Ureter (tissue), 1 donor: ENCODE data around the gene SMYD3. TPM values are rescaled to one million over a fixed set of nuclear protein-coding genes. Genes with fewer than 3 reads are reported as not detected.

Experiments
- DNase-seq: peaks from one replicate; pipeline ENCODE4 v3.0.0-alpha.2; 2020; ENCODE audit warnings: low spot score
- total RNA-seq: library from RNA; stranded (reverse); gene quantifications from one replicate; pipeline ENCODE4 v1.2.4, GENCODE V29; 2023
- donor health status: DM: yes; HTN: yes; CAD: no.

Gene SMYD3
- total RNA-seq, 1 donor from 2014 or later: 29.3 TPM

DNA sequence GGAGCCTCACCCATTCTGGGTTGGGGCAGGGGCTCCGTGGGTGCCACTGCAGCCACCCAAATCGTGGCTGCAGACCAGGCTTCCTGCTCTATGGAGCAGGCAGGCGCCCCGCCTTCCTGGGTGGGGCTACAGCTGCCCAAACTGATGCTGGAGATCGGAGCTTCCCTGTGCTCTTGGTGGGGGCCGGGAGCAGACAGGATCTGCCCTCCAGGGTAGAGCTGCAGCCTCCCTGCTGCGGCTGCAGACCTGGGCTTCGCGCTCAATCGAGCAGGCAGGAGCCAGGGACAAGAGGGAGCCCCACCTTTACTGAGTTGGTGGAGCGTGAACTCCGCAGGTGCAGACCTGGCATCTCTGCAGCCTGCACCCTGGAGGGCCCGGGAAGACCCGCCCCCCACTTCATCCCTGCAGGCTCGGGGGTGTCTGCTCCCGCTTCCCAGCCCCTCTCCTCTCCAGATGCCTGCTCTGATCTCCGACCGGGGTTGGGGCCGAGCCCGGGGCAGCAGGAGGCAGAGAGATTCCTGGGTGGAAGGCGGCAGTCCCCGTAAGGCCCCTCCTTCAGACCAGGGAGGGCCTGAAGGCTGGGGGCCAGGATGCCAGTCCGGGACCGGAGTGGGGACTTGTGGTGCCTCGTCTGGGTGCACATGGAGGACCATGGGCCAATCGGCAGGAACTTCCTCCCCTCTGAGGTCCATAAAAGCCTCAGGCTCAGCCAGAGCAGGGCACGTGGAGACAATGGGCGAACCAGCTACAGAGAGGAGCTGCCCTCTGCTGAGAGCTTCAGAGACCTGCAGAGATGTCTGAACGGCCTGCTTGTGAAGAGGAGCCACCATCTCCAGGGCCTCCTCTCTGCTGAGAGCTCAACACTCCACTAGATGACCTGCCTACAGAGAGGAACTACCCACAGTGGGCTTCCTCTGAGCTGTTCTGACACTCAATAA lies 359.3 kb downstream of the SMYD3 start:
- no peak for DNase-seq

DNA sequence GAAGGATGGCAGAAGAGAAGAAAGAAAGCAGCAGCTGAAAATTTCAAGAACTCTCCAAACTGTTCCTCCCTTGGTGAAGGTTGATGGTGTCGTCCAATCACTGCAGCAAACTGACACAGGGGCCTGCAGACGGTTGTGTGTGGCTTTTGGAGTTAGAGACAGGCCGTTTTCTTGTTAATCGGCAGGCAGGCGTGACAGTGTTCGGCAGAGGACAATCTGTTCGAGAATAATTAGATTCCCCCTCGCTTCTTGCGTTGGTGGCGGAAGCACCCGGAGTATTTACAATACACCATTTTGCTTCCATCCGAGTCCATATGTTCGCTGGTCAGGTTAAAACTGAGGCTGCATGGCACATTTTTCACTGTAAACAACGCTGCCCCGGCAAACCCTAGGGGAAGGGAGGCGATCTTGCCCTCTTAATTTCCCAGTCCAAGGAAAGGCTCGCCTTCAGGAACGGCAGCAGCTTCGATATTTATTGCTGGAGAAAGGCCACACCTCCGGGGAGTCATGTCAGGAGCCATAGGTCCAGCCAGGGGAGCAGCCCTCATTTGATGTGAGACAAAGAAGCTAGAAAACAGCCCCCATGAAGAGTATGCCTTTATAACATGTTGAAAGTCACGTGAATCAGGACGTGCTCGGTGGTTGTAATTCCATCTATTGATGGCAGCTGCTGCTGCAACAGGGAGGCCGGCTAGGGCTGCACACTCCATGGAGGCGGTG lies 360.1 kb downstream of the SMYD3 start:
- no peak for DNase-seq

DNA sequence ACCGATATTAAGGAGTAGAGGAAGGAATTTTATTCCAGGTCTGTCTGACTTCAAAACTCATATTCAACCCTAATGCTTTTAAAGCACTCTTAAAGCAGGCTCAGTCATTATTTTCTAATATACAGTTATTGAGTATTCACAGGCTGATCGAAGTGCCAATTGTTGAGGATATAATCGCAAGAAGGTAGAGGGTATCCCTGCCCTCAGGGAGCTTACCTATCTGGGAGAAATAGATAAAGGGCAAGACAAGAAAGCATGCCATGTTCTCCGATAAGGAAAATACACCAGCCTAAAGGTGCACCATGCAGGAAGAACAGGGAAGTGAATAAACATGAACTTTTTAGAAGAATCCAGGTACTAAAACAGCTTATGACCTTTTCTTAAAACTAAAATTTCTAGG lies 361.2 kb downstream of the SMYD3 start:
- DNase-seq: no peak

DNA sequence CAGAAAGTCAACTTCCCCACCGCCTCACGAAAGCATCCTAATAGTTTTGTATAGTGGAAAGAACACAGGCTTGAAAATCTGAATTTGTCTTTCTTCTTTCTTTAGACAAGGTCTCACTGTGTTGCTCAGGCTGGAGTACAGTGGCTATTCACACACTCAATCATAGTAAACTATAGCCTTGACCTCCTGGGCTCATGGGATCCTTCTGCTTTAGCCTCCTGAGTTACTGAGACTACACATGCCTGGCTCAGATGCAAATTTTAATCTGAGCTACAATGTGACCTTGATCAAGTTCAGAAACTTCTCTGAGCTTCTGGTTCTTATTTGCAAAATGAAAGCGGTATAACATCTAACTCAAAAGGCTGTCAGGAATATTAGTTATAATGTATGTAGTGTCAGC lies 362.1 kb downstream of the SMYD3 start:
- DNase-seq: no peak

DNA sequence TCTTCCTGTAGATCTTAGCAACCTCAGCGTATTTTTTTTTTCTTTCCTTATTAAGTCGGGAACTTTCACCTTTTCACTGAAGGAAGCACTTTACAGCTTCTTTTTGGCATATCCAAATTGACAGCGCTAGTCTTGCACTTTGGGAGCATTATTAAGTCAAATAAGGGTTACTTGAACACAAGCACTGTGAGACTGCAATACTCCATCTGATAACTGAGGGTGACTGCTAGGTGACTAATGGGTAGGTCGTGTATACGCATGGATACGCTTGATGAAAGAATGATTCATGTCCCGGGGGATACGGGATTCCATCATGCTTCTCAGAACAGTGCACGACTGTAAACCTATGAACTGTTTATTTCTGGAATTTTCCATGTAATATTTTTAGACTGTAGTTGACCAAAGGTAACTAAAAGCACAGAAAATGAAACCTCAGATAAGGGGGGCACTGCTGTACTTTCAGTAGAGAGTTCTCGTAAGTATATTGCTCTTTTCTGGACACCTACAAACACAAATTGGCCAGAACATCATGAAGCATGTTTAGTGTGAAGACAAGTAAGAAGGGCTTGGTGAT lies 364.7 kb downstream of the SMYD3 start:
- DNase-seq: no peak

DNA sequence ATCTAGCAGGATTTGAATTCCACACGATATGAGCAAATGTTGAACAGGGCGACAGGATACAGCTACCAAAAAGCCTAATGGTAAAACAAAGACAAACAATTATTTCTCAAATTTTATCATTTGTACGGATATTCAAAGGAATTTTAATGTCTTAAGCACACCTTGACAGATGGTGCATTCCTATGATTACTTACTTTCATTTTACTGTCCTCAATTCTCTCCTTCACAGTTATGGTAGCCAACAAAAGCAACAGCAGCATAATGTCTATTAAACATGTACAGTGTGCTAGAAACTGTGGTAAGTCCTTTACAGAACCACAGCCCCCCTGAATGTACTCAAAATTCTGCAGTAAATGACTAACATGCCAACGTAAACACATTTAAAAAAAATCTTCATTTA lies 365.8 kb downstream of the SMYD3 start:
- DNase-seq: no peak

DNA sequence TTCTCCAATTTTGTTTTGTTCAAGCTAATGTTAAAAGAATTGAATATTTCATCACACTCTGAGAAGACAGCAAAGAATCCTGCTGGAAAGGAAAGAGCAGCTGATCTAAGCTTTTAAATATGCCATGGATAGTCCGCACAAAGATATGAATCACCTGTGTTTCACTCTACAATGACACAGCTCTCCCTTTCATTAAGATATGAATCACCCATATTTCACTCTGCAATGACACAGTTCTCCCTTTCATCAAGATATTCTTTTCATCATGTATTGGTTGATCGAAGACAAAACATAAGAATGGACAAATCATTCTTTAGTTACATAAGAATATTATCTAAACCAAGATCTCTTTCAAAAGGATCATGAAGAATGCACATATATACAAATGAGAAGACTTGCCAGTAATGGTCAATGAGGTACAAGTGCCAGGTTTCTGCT lies 367.3 kb downstream of the SMYD3 start:
- no peak for DNase-seq

DNA sequence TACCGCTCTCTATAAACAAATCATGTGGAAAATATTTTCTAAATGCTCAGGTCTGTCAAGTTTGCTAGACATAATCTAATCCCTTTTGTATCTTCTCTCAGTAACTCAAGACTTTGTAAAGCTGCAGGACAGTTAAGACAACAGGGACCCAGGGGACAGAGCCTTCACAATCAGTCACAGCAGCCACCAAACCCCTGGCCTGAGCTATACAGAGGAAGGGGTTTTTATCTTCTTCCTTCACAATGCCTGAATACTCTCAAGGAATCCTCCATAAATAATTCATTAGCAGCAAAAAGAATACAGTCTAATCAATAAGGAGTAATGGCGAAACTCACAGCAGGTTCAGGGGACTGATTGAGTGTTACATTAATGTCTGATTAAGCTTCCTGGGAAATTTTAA lies 368.3 kb downstream of the SMYD3 start:
- no peak for DNase-seq

DNA sequence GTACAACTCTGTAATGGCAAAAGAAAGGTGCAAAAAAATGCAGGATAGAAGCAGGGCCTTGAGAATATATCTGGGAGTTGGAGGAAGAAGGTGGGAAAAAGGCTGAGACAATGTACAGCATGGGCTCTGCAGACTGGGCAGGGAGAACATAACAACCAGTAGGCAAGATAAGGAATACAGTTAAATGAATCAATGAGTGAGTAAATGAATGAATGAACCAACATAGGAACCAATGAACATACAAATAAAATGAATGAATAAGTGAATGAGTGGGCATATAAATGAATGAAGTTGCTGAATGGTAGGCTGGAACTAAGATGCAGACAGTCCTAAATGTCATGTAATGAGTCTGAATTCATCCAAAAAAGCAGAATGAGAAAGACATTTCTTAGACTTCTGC lies 370.6 kb downstream of the SMYD3 start:
- no peak for DNase-seq

DNA sequence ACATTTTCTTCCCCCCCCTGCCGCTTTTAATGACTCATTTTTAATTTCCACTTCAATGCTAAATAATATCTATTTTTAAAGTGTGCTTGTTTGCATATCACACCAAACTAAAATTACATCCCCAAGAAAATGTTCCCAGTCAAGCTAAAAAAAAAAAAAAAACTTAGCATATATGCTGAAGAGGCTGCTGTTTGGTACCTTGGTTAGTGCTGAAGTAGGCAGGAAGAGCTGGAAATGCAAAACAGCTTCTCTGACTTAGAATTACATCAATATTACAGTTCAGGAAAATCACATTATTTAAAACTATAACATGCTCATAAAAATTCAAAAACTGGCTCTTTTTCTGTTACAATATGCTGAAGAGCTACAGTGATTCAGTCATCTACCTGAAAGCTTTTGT lies 372.3 kb downstream of the SMYD3 start:
- no peak for DNase-seq

DNA sequence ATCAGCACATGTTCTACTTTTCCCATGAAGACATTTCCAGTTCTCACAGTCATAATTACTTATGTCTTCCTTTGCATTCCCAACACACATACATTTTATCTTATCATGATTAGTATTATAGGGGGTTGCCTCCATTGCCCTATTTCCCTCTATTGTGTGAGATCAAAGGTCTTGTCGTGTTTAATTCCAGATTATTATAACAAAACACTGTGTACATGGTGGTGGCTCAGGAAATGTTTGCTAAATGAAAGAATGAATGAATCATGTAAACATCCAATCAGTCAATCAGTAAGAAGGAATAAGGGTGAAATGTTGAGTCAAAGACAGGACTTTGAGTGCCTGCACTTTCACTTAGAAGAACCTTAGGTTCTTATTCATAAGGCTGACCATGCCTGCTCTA lies 376.0 kb downstream of the SMYD3 start:
- DNase-seq: no peak

DNA sequence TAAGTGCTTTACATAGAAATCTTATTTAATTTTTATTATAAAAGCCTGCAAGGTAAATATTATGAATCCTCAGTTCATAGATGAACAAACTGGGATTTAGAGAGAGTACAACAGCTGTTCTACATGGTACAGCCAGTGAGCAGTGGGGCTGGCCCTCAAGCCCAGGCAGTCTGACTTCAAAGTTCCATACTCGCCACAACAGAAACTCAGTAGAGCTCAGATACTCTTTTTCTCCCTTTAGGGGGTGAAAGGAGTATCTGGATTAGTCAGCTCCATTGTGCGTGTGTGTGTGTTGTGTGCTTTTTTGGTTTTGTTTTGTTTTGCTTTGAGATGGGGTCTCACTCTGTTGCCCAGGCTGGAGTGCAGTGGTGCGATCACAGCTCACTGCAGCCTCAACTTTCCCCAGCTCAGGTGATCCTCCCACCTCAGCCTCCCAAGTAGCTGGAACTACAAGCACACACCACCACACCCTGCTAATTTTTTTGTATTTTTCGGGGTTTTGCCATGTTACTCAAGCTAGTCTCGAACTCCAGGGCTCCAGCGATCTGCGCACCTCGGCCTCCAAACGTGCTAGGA lies 378.5 kb downstream of the SMYD3 start:
- DNase-seq: no peak

DNA sequence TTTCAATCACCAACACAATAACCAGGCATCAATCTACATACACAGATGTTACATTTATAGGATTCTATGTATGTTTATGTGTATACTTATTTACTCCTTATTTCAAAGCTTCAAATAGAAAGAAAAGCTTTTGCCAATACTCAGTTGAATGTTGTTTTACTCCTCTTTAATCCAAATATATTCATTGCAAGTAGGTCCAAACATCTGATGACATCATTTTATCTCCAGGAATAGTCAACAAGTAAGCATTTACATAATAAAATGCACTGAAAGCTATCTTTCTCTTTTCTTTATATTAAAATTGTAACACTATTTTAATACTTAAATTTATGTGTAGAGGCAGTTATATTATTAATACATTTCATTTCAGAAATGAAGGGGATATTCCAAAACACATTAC lies 380.5 kb downstream of the SMYD3 start:
- no peak for DNase-seq

DNA sequence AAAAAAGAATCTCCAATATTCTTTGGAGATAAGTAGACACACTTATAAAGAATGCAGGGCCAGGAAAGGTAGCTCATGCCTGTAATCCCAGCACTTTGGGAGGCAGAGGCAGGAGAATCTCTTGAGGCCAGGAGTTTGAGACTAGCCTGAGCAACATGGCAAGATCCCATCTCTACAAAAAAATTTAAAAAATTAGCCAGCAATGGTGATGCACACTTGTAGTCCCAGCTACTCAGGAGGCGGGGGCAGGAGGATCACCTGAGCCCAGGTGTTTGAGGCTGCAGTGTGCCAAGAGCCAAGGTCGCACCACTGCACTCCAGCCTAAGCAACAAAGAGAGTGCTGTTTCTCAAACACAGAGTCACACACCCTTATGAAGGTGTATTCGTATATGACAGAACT lies 385.0 kb downstream of the SMYD3 start:
- no peak for DNase-seq

DNA sequence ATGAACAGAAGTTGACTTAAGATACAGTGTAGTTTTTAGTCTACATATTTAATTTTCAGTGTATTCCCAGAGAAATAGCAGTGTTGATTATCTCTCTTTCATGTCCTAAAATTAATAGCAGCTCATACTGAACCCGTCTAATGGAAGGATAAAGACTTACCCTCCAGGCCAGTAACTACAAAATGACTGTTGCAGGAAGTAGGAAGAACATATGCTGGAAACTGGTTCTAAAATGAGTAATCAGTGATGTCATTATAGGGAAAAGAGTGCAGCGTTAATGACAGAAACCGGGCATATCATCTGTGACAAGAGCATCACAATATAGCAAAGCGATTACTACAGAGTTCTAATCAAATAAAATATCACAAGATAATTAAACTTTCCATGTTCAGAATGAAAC lies 385.5 kb downstream of the SMYD3 start:
- no peak for DNase-seq

DNA sequence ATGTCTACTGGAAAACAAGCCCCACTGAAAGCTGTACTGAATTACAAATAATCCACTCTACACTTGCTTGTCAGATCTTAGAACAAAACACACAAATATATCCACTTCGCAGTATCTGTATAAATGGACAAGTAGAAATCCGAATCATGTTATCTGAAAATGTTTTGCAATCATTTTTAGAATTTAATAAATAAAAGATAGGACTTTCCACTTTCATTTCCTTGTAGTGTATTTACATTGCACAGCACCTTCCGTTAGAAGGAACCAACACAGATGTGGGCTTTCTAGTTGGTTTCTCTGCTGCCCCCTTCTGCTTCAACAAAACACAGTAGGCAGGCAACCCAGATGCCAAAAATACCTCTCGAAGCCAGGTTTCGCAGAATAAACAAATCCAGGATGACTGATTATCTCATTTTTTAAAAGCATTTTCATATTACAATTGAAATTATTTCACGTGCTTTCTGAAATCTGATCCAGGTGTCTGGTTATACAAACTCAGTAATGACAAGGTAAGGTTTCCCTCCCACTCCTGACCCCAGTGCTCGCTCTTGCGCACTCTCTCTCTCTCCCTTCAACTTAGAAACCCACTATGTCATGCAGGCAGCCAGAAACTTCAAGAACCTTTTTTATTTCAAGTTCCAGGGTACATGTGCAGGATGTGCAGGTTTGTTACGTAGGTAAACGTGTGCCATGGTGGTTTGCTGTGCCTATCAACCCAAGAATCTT lies 389.9 kb downstream of the SMYD3 start:
- DNase-seq: peak; percentile 45

DNA sequence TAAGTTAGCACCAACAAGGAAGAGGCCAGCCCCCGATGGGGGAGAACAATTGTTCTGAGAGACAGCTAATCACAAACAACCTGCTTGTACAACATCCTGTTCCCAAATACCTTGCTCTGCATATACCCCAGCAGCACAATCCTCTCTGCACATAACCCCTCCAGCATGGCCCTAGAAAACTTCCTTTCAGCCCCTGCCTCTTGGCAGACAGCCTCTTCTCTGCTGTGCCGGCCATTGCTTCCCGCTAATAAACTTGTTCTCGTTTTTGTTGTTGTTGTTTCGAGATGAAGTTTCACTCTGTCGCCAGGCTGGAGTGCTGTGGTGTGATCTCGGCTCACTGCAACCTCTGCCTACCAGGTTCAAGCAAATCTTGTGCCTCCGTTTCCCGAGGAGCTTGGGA lies 392.7 kb downstream of the SMYD3 start:
- DNase-seq: no peak

DNA sequence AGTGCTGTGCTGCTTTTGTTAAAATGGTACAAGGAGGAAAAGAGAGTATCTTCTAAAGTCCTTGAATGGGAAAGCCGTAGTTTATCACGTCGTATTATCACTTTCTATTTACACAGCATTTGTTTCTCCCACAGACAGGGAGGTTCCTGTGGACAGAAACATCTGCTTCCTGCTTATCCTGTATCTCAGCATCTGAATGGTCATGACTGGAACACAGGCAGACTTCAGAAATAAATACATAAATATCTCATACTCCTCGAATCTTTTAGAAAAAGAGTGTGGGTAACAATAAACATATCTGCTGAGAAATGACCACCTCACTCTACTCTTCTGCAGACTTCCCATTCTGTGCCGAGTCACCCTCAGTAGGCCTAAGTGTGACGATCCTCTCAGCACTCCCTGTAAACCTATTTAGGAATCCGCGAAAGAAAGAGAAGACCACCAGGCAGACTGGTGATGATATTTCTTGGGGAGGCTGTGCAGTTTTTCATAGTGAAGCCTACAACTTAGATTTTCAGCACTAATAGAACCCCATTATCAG lies 393.5 kb downstream of the SMYD3 start:
- no peak for DNase-seq

DNA sequence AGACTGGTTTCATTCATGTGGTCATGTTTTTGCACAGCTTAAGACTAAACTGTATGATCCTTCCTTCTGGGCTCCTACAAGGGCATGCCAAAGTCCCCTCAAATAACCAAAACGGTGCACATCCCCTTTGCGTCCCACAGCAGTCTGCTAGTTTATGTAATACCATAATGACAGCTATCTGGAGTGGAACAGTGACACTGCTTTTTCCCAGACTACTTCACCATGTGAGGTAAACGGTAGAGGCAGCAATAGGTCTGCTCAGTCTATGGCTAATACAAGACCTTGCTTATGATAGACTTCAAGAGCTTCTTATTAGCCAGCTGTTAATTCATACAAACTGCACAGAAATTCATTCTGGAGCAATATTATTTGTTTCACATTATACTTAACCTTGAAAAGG lies 395.5 kb downstream of the SMYD3 start:
- no peak for DNase-seq

DNA sequence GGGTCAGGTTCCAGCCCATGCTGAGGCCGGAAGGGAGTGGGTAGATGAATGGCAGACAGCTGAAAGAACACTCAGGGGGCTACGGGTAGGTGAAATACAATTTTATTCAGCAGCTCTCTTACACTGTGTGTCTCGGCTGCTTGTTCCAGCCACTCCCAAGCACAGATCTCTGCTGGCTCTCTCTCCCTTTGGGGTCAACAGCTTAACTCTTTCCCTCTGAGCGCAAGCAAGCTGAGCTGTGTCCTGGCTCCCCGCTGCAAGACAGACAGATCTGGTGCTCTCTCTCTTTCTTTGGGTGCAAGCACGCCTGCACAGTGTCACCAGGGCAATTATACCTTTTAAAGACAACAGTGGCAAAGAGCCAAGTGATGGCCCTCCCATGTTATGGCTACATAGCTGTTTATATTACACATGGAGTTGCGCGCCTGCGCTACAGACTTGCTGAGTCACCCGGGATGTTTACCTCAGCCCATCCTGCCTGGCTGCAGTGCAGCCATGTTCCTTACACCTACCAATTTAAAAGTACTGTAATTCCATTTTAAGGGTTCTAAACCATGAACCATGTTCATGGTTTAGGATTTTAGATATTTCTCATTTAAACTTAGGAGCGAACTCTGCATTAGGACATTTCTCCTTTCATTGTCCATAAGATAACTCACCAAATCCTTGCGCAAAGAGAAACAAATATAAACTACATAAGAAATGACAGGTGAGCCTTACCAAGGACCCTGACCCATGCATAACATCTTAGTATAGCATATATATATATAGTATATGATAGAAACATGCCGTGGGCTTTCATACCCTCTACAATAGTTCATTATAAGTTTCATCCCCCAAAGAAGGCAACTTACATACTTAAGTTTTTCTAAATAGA lies 396.5 kb downstream of the SMYD3 start:
- no peak for DNase-seq
